GM19324 (cell line): ENCODE measurements around the gene PANX1.

Experiments
- ATAC-seq: cut with Tn5 transposase; IDR thresholded peaks from one replicate; pipeline ENCODE4 v1.9.1; 2021; ENCODE audit warnings: mild to moderate bottlenecking, moderate library complexity; ENCODE audit not compliant: unreplicated experiment, low FRiP score

The PANX1 gene

DNA sequence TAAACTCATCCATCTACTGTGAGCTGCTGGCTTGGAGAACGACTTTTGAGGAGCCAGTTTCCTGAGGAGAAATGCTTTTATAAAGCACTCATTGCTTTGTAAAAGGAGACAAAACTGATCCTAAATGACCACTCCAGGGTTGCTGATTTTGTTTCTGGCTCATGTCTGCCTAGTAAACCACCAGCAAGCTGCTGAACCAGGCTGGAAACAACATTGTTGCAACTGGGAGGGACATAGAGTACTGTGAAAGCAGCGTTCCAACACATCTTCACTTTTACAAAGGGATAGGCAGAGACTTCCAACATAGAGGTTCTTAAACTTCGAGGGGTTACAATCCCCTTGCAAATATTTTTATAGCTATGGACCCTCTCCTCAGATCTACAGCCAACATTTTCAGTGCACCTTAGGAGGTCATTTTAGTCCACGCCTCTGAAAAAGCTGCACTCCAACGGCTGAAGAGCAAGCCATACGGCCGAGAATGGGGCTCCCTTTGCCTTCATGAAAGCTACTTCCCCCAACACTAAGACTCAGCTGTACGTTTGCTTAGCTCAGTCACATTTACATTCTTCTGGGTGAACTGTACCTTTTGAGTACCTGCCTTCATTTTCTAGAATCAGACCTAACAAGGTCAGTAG is 54.7 kb downstream of the PANX1 start:
- peak; percentile 13 for ATAC-seq

DNA sequence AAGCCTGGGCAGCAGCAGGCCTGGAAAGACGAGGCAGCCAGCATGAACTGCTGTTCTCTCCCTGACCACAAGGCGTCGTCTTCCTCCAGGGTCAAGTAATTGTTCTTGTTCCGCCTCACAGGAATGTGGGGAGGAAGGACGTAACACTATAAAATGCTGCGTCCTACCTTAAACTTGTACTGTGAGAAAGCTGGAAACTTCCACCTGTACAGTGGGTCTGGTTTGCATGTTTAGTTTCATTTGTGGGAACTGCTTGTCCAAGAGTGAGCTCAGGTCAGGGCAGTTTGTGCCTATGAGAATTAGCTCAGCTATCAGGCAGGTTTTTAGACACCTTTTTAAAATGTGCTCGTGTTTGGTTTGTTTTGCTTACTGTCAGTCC is 55.2 kb downstream of the PANX1 start:
- ATAC-seq = peak; percentile 59

DNA sequence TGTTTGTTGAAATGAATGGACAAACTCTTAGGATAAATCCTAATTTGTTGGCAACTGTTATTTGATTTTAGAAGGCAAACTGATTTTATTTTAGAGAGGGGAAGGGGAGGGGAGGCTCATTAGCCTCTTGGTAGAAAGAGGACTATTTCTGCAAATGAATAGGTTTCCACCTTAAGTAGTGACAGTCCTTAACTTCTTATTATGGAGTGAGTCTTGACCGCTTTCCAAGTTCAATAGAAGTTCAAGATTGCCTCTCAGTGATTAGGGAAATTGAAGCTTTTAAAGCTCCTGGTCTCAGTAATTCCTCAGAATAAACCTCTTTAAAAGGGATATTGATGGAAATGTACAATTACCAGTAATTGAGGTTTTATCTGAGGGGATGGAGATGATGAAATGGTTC is 55.7 kb downstream of the PANX1 start:
- no peak for ATAC-seq

DNA sequence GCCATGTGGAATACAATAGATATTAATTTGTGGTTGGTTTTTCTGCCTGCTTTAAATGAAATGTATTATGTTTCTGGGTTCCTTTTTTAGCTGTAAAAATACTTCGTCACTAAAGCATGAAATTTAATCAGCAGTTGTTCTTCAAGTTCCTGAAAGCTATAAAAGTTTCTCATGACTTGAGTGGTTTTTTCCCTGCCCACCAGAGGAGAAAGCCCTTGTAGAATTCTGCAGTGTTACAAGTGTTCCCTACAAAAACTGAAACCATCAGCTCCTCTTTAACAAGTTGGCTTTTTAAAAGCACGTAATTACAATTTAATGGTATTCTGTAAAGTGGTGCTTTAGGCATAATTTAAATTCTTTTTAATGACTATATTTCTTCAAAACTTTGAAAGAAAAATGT is 56.2 kb downstream of the PANX1 start:
- no peak for ATAC-seq

DNA sequence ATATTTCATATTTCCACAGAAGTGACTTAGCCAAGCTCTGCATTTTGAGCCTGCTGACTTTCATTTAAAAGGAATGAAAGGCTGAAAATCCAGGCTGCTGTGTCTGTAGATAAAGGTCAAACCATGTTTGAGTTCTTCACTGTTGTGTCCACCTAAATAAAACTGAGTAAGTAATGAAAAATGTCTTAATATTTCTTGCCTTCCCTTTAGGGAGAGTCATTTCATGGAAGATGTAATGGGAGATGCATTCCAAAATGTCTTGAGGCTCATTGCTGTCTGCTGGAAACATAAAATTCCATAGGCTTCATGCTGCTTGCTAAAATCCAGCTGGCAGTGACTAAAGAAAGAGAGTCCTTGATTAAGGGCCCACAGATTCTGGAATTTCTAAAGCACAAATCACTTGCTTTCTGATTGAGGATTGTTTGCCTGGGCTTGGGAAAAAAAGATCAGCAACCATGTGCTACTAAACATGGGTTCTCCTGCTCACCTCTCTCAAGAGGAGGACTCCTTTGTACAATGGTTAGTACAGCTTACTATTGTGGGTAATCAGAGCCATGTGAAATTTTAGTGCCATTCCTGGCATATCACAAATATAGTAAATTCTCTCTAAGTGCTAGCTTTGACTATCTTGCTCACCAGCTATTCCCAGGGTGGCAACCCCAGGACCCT is 56.9 kb downstream of the PANX1 start:
- no peak for ATAC-seq

DNA sequence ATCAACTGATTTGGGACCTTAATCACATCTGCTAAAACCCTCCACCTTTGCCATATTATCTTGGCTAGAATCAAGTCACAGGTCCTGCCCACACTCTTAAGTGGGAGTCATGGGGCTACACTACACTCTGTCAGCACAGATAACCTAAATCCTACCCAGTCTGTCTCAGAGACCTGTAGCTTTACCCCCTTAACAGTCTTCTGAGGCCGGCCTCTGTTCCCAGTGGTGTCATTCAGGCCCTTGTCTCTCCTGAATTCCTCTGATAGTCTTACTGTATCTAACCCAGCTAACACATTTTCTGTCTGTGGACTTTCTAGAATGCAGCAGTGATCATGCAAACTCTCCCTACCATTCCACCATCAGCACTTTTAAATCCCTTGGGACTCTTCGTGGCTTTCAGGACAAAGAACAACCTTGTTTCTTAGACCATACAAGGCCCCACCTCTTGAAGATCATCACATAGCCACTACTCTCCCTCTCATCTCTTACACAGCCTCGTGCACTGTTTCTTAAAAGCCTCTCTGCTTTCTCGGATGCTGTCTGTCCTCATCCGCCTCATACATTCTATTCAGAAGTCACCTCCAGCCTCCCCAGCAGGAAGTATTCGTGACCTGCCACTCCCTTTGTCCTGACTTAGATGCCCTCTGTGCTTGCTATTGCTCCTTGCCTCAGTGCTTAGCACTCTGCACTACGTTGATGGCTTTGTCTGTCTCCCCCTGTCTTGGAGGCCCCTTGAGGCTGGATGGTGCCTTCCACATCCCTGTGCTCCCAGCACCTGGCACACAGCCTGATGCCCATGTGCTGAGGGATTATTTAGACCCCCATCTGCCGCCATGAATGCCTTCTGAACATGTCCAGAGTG is 57.9 kb downstream of the PANX1 start:
- no peak for ATAC-seq

DNA sequence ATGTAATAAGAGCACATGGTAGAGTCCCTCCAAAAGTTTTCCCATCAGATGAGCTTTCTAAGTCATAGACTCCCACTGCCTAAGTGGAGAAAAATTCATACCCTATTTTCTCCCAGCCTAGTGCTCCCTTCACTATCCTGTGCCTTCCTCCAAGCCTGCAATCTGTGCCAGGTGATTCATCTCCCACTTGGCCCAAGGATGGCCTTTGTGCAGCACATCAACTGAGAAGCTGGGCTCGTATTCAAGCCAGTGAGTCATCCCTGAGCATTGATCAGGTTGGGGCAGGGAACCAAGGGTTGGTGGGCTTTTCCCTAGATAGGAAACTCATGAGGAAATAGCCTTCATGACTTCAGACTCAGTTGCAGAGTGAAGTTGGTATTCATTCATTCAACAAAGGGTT is 64.6 kb downstream of the PANX1 start:
- no peak for ATAC-seq

DNA sequence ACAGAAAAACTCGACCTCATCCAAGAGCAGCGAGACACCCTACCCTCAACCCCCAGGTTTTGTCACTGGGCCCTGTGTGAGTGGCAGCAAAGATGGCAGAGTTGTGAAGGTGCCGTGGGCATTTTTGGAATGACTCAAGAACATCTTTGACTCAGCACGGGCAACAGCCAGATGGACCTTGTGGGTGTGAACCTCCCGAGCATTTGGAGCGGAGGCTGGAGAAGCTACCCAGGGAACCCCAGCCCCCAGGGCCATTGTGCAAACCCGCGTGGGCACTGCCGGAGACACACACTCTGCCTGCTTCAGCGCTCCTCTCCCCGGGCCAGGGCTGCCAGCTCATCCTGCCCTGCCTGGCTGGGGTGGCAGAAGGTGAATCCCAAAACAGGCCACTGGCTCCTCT is 66.1 kb downstream of the PANX1 start:
- ATAC-seq = no peak

DNA sequence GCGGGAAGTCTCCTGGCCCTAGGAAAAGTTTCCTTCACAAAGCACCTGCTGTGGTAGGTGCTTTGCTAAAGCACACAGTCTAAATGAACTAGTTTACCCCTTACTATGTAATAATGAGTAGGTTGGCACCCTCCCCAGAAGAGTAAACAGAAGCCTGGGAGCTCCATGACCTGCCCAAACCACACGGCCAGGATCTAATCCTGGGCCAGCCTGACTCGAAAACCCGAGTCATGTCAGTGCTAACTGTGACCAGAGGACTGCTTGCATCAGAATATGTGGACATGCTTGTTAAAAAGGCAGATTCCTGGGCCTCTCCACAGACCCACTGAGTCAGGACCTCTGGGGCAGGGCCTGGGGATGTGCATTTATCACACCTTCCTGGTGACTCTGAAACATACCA is 67.7 kb downstream of the PANX1 start:
- no peak for ATAC-seq

DNA sequence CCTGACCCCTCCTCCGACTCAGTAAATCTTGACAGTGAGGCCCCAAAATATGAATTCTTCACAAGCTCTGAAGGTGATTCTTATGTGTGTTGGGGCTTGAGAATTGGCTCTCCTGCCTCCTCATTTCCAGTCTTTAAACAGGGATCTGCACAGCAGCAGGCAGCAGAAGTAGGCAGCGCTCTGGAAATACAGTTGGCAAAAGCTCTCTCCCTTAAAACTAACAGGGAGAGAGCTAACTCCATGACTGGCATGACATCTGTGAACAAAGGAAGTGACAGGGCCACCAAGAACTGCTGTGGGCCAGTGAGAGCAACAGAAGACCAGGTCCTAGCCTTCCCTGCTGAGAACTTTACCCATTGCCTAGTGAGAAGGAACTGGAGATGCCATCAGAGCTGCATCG is 70.1 kb downstream of the PANX1 start:
- no peak for ATAC-seq

DNA sequence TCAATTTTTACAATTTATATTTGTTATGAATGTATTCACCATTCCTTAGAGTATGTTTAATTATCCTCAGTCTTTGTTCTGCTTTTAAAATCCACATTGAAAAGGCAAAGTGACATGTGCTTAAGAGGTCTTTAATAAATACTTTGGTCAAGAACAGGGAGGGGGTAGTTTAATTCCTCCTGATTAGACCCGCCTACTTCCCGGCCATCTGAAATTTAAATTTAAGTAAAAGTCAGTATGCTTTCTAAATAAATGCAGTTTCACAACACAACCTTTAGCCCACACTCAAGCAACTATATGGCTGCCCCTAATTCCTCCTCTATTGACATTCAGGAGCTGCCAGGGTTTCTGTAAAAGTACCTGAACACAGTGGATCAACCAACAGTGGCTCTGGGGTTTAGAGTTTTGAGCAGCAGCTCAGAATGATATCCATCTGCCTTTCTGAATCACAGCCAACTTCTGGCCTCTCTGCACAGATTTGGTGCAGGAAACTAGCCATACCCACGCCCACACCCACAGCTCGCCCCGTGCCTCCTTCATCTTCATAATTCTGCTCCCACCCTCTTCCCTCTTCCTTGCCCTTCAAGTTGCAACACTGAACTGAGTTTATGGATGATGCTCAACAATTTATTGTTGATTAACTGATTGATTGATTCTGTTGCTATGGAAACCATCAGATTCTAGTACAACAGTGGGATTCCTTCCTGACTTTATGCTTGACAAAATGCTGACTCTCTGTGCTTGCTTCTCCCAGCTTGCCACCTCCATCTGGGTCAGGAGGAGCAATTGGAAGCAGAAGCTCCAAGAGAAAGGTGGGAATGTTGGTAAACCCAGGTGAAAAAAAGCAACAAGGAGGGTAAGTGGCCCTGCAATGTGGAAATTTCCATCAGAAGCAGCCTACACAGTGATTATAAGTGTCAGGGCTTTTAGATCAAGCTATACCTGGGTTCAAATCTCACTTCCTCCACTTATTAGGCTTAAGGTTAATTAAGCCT is 70.8 kb downstream of the PANX1 start:
- ATAC-seq = no peak

DNA sequence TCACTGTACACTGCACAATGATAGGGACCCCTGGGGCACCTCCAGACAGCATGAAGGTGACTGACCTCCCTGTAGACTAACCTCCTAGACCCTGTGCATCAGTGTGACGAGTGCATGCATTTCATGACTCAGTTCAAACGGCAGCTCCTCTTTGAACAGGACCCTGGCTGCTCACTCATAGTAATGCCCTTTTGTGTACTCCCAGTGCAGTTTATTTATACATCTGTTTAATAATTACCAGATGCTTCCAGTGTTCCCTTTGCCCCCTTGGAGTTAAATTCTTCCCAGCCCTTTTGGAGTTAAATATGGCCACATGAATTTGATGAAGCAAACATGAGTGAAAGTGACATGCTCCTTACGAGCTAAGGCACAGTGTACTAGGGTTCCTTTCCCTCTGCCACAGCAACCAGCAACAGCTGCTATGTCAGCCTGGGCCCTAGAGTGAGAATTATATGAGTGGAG is 72.4 kb downstream of the PANX1 start:
- ATAC-seq = no peak

DNA sequence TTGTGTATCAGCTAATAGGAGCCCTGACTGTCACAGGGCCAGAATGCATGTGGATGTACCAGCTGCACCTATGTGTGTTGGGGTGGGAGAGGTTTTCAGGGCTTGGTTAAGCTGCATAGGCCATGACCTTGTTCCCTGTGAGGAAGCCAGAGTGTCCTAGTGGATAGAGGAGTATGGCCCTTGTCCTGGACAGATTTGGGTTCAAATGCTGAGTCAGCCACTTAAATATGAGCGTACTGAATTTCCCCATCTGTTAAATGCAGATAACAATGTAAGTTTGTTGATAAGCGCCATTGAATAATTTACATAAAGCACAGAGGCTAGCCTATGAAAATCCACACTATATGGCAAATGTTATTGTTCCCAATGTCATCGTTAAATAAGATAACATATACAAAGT is 74.4 kb downstream of the PANX1 start:
- no peak for ATAC-seq

DNA sequence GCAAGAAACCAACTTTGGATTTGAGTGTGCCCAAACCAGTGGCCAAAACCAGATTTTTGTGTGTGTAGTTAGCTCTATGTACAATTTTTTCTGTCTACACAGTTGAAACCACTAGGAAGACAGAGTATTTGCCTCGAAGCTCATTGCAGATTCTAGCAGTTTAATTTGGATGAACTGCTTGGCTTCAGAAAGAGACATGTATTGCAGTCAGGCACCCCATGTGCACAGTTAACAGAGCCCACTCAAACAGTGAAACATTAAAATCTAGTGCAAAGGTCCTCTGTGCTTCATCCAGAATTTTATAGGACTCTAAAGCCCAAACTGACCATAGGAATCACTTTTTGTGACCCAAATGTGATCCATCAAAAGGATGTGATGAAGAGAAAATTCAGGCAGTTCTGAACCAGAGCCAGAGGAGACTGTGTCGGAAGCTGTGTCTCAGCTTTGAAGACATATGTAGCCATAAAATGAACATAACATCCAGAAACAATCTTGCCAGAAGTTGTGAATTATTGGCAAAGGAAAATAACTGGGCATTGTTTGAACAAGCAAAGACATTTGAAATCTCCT is 82.7 kb downstream of the PANX1 start:
- ATAC-seq = no peak

DNA sequence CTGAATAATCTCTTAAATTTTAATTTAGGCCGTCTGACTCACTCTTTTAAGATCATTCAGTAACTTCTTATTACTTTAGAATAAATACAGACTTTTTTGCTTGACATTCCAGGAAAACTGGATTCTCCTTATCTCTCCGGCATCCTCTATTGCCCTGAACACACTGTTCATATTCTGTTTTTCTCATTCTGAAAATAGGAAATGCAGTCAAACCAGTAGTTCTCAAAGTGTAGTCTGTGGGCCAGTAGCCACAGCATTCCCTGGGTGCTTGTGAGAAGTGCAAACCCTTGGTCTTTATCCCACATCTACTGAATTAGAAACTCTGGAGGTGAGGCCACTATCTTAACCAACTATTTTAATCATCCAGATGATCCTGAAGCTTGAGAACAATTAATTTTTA is 84.3 kb downstream of the PANX1 start:
- ATAC-seq = no peak

DNA sequence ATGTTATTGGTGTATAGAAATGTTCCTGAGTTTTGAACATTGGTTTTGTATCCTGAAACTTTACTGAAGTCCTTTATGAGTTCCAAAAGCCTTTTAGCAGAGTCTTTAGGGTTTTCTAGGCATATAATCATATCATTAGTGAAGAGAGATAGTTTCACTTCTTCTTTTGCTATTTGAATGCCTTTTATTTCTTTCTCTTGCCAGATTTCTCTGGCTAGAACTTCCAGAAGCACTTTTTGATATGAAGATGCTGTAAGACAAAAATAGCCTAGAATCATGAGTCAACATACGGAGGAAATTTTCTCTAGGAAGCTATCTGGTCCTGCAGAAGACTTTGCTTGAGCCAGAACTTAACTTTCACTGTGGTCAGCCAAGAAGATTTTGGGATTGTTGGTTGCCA is 89.1 kb downstream of the PANX1 start:
- no peak for ATAC-seq

DNA sequence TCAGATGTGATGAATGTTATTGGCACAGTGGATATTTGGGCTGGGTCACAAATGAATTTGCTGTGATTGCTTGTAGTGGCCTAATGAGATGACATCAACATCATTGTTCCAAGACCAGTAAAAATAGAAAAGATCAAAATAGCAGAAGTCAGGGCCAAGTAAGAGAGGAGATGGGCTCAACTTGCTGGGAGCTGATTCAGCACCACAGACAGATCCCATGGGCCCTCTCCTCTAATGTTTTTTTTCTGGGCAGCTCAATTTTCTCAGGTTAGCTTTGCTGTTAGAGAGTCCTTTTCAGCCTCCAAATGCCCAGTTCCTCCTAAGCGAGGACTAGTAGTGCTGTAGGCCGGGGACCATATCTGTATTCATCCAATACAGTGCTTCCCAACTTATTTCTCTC is 89.7 kb downstream of the PANX1 start:
- ATAC-seq = no peak

DNA sequence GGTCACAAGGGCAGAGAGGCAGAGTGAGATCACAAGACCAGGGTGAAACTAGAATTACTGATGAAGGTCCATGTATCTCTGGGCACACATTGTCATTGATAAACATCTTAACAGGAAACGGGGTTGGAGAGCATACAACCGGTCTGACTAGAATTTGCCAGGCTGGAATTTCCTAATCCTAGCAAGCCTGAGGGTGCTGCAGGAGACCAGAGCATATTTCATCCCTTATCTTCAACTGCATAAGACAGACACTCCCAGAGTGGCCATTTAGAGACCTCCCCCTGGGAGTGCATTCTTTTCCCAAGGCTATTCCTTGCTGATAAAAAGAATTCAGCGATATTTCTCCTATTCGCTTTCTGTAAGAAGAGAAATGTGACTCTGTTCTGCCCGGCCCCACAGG is 91.1 kb downstream of the PANX1 start:
- no peak for ATAC-seq

DNA sequence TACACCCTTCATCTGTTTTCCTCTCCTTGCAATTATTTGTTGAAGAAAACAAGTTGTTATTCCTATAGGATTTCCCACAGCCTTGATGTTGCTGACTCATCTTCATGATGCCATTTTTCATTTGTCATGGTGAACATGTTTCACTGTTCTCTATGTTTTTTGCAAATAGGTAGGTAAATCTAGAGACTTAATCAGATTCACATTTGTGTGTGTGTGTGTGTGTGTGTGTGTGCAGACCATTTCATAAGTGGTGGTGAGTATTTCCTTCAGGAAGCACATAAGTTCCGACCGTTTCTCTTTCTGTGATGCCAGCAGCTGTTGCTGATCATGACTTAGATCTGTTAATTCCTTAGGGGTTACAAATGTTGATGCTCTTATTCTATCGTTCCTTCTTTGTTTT is 95.4 kb downstream of the PANX1 start:
- ATAC-seq = no peak
